IMR-90 (cell line): Measurements from ENCODE around the gene HLA-C. TPM values are rescaled to one million over a fixed set of nuclear protein-coding genes. Genes with fewer than 3 reads are reported as not detected.

Experiments used
- ATAC-seq: fragments of 200-7000 bp; cut with Tn5 transposase; 2 replicates; pipeline ENCODE4 v1.9.1; 2020; ENCODE audit warnings: low read depth, mild to moderate bottlenecking, moderate library complexity
- BruUV-seq: library from RNA; stranded (reverse); fragments of 400-500 nt; replicated peaks from 2 replicates; lab custom pipeline; 2021; lab: Mats Ljungman, UMichigan
- CTCF ChIA-PET: fragments of 300-600 bp; formaldehyde crosslinking; extraction: SDS; loops from one replicate; lab custom pipeline; 2021; ENCODE audit warnings: antibody characterized with exemption; lab: Yijun Ruan, JAX
- POLR2A ChIA-PET: fragments of 300-600 bp; sonication (Branson Sonifier 250); formaldehyde crosslinking; loops from one replicate; lab custom pipeline; 2022; ENCODE audit warnings: antibody characterized with exemption; ENCODE audit not compliant: unreplicated experiment; lab: Charles Lee
- DNase-seq: peaks from one replicate; pipeline ENCODE4 v3.0.0; 2013
- H2AFZ ChIP-seq: replicated peaks from 2 replicates; pipeline ENCODE3; 2013; ENCODE audit warnings: low read length, mild to moderate bottlenecking; ENCODE audit not compliant: poor library complexity
- H2AK5ac ChIP-seq: 2 replicates; pipeline ENCODE4 v1.6.1; 2013; ENCODE audit warnings: low read depth, low read length, inconsistent platforms
- H2AK9ac ChIP-seq: replicated peaks from 2 replicates; pipeline ENCODE3; 2013; ENCODE audit warnings: mild to moderate bottlenecking, low read depth, low read length, moderate library complexity; ENCODE audit not compliant: poor library complexity
- H2BK120ac ChIP-seq: 2 replicates; pipeline ENCODE4 v1.6.1; 2013; ENCODE audit warnings: low read depth, low read length, inconsistent platforms
- H2BK15ac ChIP-seq: 3 replicates; pipeline ENCODE4 v1.6.1; 2013; ENCODE audit warnings: low read depth, low read length, inconsistent platforms
- H2BK20ac ChIP-seq: 2 replicates; pipeline ENCODE4 v1.6.1; 2013; ENCODE audit warnings: low read depth, mild to moderate bottlenecking, inconsistent platforms, low read length, moderate library complexity
- H2BK5ac ChIP-seq: 2 replicates; pipeline ENCODE4 v1.6.1; 2013; ENCODE audit warnings: mild to moderate bottlenecking, low read depth, low read length, inconsistent platforms; ENCODE audit not compliant: poor library complexity, severe bottlenecking
- H3K14ac ChIP-seq: replicated peaks from 2 replicates; pipeline ENCODE4 v1.6.1; 2013; ENCODE audit warnings: low read depth, low read length, inconsistent platforms
- H3K18ac ChIP-seq: 2 replicates; pipeline ENCODE4 v1.6.1; 2013; ENCODE audit warnings: low read depth, low read length, control low read depth
- H3K23ac ChIP-seq: 2 replicates; pipeline ENCODE4 v1.6.1; 2013; ENCODE audit warnings: low read depth, low read length, inconsistent platforms
- H3K27ac ChIP-seq: 2 replicates; pipeline ENCODE4 v1.5.1; 2013; ENCODE audit warnings: mild to moderate bottlenecking, control low read depth, low read length; ENCODE audit not compliant: insufficient read depth
- H3K27me3 ChIP-seq: 2 replicates; pipeline ENCODE4 v1.6.1; 2013; ENCODE audit warnings: low read length; ENCODE audit not compliant: control insufficient read depth, insufficient read depth
- H3K36me3 ChIP-seq: 2 replicates; pipeline ENCODE4 v1.6.1; 2013; ENCODE audit warnings: low read length, mixed read lengths; ENCODE audit not compliant: control insufficient read depth, insufficient read depth
- H3K4ac ChIP-seq: 2 replicates; pipeline ENCODE4 v1.6.1; 2013; ENCODE audit warnings: low read depth, low read length, inconsistent platforms
- H3K4me1 ChIP-seq: 2 replicates; pipeline ENCODE4 v1.6.1; 2013; ENCODE audit warnings: low read length, mixed read lengths; ENCODE audit not compliant: control insufficient read depth, insufficient read depth
- H3K4me2 ChIP-seq: 2 replicates; pipeline ENCODE4 v1.6.1; 2013; ENCODE audit warnings: low read depth, mild to moderate bottlenecking, control low read depth, low read length, moderate library complexity
- H3K4me3 ChIP-seq: 2 replicates; pipeline ENCODE4 v1.5.1; 2013; ENCODE audit warnings: low read depth, mild to moderate bottlenecking, control low read depth, low read length, moderate library complexity; ENCODE audit not compliant: insufficient read depth
- H3K56ac ChIP-seq: 2 replicates; pipeline ENCODE4 v1.6.1; 2013; ENCODE audit warnings: low read length, inconsistent platforms; ENCODE audit not compliant: insufficient read depth; ENCODE audit errors: extremely low read depth
- H3K79me1 ChIP-seq, 2 experiments: 2 replicates each; pipeline ENCODE4 v1.6.1; 2013; ENCODE audit warnings: low read length in 2 of 2, inconsistent platforms in 1 of 2, low read depth in 1 of 2
- H3K9ac ChIP-seq: 2 replicates; pipeline ENCODE4 v1.6.1; 2013; ENCODE audit warnings: low read depth, low read length, control low read depth
- H3K9me1 ChIP-seq: 2 replicates; pipeline ENCODE4 v1.6.1; 2013; ENCODE audit warnings: low read length, inconsistent platforms; ENCODE audit not compliant: insufficient read depth
- H3K9me3 ChIP-seq: 2 replicates; pipeline ENCODE4 v1.6.1; 2013; ENCODE audit warnings: low read length; ENCODE audit not compliant: control insufficient read depth, insufficient read depth
- H4K20me1 ChIP-seq: 2 replicates; pipeline ENCODE4 v1.6.1; 2013; ENCODE audit warnings: low read length, inconsistent platforms; ENCODE audit not compliant: insufficient read depth
- H4K5ac ChIP-seq: 2 replicates; pipeline ENCODE4 v1.6.1; 2013; ENCODE audit warnings: mild to moderate bottlenecking, low read depth, low read length, control low read depth
- H4K8ac ChIP-seq, 2 experiments: 2 replicates each; pipeline ENCODE4 v1.6.1; 2013; ENCODE audit warnings: low read depth in 2 of 2, low read length in 2 of 2, control low read depth in 1 of 2, inconsistent platforms in 1 of 2
- H4K91ac ChIP-seq: 2 replicates; pipeline ENCODE4 v1.6.1; 2013; ENCODE audit warnings: low read depth, low read length, inconsistent platforms; ENCODE audit not compliant: insufficient read depth
- MAZ ChIP-seq: IDR thresholded peaks from 2 replicates; pipeline ENCODE4 v1.6.1; 2012; ENCODE audit warnings: low read depth, mild to moderate bottlenecking, low read length, improper control_type of control experiment, moderate library complexity, borderline replicate concordance
- NFE2L2 ChIP-seq: fragments of 150-350 bp; IDR thresholded peaks from 2 replicates; pipeline ENCODE4 v1.6.1; 2016; ENCODE audit warnings: low read depth, mild to moderate bottlenecking, low read length
- WGBS, 2 experiments: methylation state at CpG; one replicate each; pipeline versions ENCODE4 v1.1.5 to v1.1.7; 2013; ENCODE audit warnings: missing lambda C conversion rate in 2 of 2; ENCODE audit not compliant: insufficient read length in 1 of 2; ENCODE audit errors: extremely low coverage in 2 of 2; 5-methylcytosine and 5-hydroxymethylcytosine counted together
- dilution Hi-C: fragments of 300-500 bp; cut with HindIII; formaldehyde crosslinking; loops from one replicate; pipeline ENCODE4 v1.14.3; 2018; ENCODE audit warnings: low sequenced_read_pairs; ENCODE audit not compliant: unreplicated experiment
- in situ Hi-C: fragments of 300-500 bp; cut with MboI; formaldehyde crosslinking; loops from 3 replicates; pipeline ENCODE4 v1.14.3; 2019; ENCODE audit warnings: low sequenced_read_pairs, inconsistent platforms, mixed read lengths
- intact Hi-C: fragments of 100-400 bp; cut with micrococcal nuclease; formaldehyde crosslinking; loops from 2 replicates; pipeline ENCODE4 v1.10.0; 2022
- polyA plus RNA-seq, 3 experiments: library from polyadenylated mRNA; depleted of rRNA; stranded (reverse); fragments of >200 nt; gene quantifications; 2 replicates each; pipeline ENCODE4 v1.2.3, GENCODE V29; 2012; ENCODE audit warnings: low replicate concordance in 1 of 3
- total RNA-seq: library from RNA; depleted of rRNA; stranded (reverse); fragments of >200 nt; gene quantifications from 2 replicates; pipeline ENCODE4 v1.2.3, GENCODE V29; 2012

The HLA-C gene
- total and polyA plus RNA-seq, 2 of the 4 experiments (the other 2 are of a cell fraction): 8.8 to 87.3 TPM

- Histone ChIP-seq H2BK15ac (no peak overlapping the region), H3K36me3 (no peaks in the 10 kb centered on the region), H3K18ac (no peak overlapping the region), H2AK5ac (no peak overlapping the region), H2BK20ac (no peak overlapping the region), H3K23ac (no peak overlapping the region), H3K4ac (no peak overlapping the region), H3K4me1 (0 out of 2 replicates have a peak, but pooled peaks cover 2% of the 10 kb centered on the region), H2AK9ac (no peak overlapping the region), H3K9me3 (no peaks in the 10 kb centered on the region), H3K9me1 (no peaks in the 10 kb centered on the region), H3K14ac (no peak overlapping the region), H2BK5ac (no peak overlapping the region), H3K79me1 (no peaks in the 10 kb centered on the region), H3K27me3 (peaks cover 14% of the 10 kb centered on the region), H2AFZ (no peak overlapping the region), H3K56ac (no peak overlapping the region), H4K8ac (no peak overlapping the region), H3K9ac (no peak overlapping the region), H4K20me1 (no peaks in the 10 kb centered on the region), H3K27ac (no peak overlapping the region), H2BK120ac (no peak overlapping the region), H3K4me2 (no peak overlapping the region), H4K5ac (no peak overlapping the region), H3K4me3 (no peak overlapping the region), H4K91ac (no peak overlapping the region)
- intact Hi-C loops (no loop called here), dilution Hi-C loops (no loop called here), in situ Hi-C loops (no loop called here)
- ChIA-PET CTCF (no interaction called here), POLR2A (no interaction called here)
- BruUV-seq: no TSS peak
- ATAC-seq (no peak), DNase-seq (no peak)
- TF ChIP-seq MAZ (no peak), NFE2L2 (no peak)
- WGBS, 2 experiments: no CpG with 5 or more reads among the region's 5 CpGs
These were observed 28.4 kb downstream of the HLA-C start for GRCh38 chr6:31243508-31243907.
